Muscle layer of colon (tissue), 2 donors: Measurements from ENCODE around the gene CEP112.

Source experiments
- H3K27ac ChIP-seq: one replicate; pipeline ENCODE4 v1.7.0; 2013; ENCODE audit warnings: low read depth, mild to moderate bottlenecking, low read length, moderate library complexity
- H3K27me3 ChIP-seq, 2 donors: one replicate each; pipeline ENCODE4 v1.7.0; 2013; ENCODE audit warnings: low read length in 2 of 2, mild to moderate bottlenecking in 2 of 2; ENCODE audit not compliant: insufficient read depth in 2 of 2, control insufficient read depth in 1 of 2
- H3K36me3 ChIP-seq: one replicate; pipeline ENCODE4 v1.7.0; 2013; ENCODE audit warnings: mild to moderate bottlenecking, low read length; ENCODE audit not compliant: insufficient read depth
- H3K4me1 ChIP-seq: one replicate; pipeline ENCODE4 v1.7.0; 2013; ENCODE audit warnings: mild to moderate bottlenecking, low read length; ENCODE audit not compliant: insufficient read depth
- H3K4me3 ChIP-seq, 2 donors: one replicate each; pipeline ENCODE4 v1.7.0; 2013; ENCODE audit warnings: low read length in 2 of 2, low read depth in 1 of 2, mild to moderate bottlenecking in 1 of 2, moderate library complexity in 1 of 2
- H3K9ac ChIP-seq: one replicate; pipeline ENCODE4 v1.7.0; 2013; ENCODE audit warnings: low read length
- H3K9me3 ChIP-seq: one replicate; pipeline ENCODE4 v1.7.0; 2013; ENCODE audit warnings: mild to moderate bottlenecking, low read length
- donor health status: abdominal sarcoma.
- donor health status: Adenocarcinoma of cecum.

The CEP112 gene

DNA sequence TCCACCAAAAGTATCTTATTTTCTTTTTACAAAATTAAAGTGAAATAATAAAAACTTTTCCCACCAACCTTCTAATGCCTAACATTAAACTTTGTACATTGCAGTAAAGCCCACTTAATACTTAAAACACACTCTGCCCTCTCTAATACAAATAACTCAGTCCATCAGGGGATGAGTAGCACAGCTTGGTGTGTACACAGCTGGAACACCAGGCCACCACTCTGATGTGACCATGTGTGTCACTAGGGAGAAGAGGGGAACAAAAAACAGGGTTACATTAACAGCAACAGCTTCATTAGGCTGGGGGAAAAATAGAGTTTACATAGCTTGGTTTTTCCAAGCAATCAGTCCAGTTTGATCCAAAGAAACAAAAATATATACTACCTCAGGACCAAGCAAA is 295.0 kb downstream of the CEP112 start:
- H3K27ac ChIP-seq = no peak overlapping the region
- no peak overlapping the region for H3K9ac ChIP-seq
- H3K4me1 ChIP-seq = no peaks in the 10 kb centered on the region
- no peaks in the 10 kb centered on the region for H3K36me3 ChIP-seq
- H3K27me3 ChIP-seq = no peaks in the 10 kb centered on the region
- no peak overlapping the region for H3K4me3 ChIP-seq
- H3K9me3 ChIP-seq = no peaks in the 10 kb centered on the region

DNA sequence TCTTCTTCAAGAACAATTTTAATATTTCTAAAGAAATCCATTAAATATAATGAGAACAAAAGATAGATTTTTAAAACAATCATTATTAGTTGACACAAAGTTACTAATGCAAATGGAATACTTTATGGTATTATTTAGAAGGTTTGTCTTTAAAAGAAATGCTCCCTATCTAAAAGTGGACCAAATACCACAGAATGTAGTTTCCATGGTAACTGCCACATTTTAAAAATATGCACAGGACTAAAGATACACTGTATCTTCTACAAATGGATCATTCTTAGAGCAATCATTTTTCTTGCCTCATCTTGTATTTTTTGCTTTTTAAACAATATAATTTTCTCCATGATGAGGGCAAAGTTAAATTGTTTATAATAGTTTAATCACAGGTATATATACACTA is 296.0 kb downstream of the CEP112 start:
- H3K27ac ChIP-seq = no peak overlapping the region
- H3K9ac ChIP-seq = no peak overlapping the region
- no peaks in the 10 kb centered on the region for H3K9me3 ChIP-seq
- no peak overlapping the region for H3K4me3 ChIP-seq
- H3K4me1 ChIP-seq = no peaks in the 10 kb centered on the region
- H3K36me3 ChIP-seq = no peaks in the 10 kb centered on the region
- H3K27me3 ChIP-seq = no peaks in the 10 kb centered on the region

DNA sequence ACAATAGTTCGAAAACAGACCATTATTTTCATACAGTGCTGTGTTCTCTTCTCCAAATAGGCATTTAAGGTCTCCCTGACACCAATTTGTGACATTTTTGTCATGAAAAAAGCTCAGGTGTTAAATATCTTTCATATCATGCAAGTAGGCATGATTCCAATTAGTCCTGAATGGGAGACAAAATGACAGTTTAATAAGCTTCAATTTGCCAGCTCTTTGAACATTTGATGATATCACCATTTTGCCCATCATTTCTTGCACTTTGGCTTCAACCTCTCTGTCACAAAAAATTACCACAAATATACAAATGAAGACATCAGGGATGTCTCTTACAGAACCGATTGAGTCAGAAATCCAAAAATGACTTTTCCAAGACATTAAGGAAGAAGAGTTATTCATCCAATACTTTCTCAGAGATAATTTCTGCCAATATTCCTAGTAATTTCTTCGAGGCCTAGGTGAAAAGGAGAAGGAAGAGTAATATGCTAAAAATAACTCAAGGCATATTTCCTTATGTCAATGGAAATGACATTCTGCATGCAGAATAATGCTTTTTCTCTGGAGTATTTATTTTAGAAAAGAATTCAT is 298.1 kb downstream of the CEP112 start:
- Histone ChIP-seq H3K27me3 (no peaks in the 10 kb centered on the region), H3K36me3 (no peaks in the 10 kb centered on the region), H3K4me3 (no peak overlapping the region), H3K9ac (no peak overlapping the region), H3K4me1 (no peaks in the 10 kb centered on the region), H3K27ac (no peak overlapping the region), H3K9me3 (no peaks in the 10 kb centered on the region)

DNA sequence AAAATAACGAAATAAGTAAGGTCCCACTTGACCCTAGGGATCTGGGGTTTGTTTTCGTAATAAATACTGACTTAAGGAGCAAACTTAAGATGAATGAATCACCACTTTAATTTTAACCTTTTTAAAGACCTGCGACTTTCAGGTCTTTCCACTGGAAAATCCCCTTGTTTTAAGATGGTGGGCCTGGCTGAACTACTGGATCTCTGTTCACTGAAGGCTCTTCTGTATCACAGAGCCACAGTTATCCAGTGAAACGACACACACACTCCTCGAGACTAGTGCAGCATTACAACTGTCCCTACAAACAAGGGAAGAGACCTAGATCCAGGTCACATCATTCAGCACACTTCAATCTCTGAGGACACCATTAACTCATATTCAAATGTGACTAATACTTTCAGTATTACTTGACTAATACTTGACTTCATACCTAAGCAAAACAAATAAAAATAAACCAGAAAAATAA is 299.0 kb downstream of the CEP112 start:
- Histone ChIP-seq H3K27me3 (no peaks in the 10 kb centered on the region), H3K36me3 (no peaks in the 10 kb centered on the region), H3K4me3 (no peak overlapping the region), H3K9me3 (no peaks in the 10 kb centered on the region), H3K27ac (no peak overlapping the region), H3K4me1 (no peaks in the 10 kb centered on the region), H3K9ac (no peak overlapping the region)

DNA sequence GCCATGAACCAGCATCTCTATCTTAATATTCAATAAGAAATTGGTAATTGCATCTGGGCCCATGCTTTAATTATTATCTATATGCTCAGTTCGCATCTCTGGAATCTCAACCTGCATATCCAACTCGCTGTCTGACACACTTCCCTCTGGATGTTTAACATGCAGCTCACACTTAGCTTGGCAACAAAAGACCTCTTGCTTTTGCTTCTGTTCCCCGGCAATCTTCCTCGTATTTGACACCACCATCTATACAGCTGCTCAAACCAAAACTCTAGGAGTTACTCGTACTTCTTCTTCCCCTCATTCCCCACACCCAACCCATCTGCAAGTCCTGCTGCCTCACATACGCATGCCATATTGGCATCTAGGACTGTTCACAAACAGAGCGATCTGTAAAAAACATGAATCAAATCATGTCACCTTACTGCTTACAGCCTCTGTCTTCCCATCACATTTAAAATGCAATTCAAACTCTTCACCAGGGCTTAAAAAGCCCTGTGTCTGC is 300.6 kb downstream of the CEP112 start:
- no peaks in the 10 kb centered on the region for H3K27me3 ChIP-seq
- no peaks in the 10 kb centered on the region for H3K9me3 ChIP-seq
- H3K27ac ChIP-seq = no peak overlapping the region
- H3K9ac ChIP-seq = no peak overlapping the region
- no peak overlapping the region for H3K4me3 ChIP-seq
- no peaks in the 10 kb centered on the region for H3K36me3 ChIP-seq
- no peaks in the 10 kb centered on the region for H3K4me1 ChIP-seq

DNA sequence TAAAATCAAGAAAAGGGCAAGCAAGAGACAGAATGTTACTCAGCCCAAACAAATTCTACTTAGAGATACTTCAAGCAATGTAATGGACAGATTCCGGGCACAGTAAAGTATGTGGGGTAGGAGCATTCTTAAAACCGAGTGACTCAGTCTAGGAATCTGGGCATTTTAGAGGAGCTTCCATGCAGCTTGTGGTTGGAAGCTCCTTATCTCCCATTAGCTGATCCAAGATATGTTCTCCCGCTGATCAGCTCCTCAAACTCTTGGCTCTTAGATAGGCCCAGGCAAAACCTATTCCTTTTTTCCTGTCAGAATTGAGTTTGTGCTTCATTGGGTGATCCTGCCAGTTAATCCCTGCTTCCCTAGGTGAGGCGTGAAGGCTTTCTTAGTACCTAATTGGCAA is 303.3 kb downstream of the CEP112 start:
- no peaks in the 10 kb centered on the region for H3K36me3 ChIP-seq
- no peak overlapping the region for H3K9ac ChIP-seq
- H3K9me3 ChIP-seq = no peaks in the 10 kb centered on the region
- no peak overlapping the region for H3K27ac ChIP-seq
- no peaks in the 10 kb centered on the region for H3K4me1 ChIP-seq
- H3K4me3 ChIP-seq = no peak overlapping the region
- H3K27me3 ChIP-seq = no peaks in the 10 kb centered on the region

DNA sequence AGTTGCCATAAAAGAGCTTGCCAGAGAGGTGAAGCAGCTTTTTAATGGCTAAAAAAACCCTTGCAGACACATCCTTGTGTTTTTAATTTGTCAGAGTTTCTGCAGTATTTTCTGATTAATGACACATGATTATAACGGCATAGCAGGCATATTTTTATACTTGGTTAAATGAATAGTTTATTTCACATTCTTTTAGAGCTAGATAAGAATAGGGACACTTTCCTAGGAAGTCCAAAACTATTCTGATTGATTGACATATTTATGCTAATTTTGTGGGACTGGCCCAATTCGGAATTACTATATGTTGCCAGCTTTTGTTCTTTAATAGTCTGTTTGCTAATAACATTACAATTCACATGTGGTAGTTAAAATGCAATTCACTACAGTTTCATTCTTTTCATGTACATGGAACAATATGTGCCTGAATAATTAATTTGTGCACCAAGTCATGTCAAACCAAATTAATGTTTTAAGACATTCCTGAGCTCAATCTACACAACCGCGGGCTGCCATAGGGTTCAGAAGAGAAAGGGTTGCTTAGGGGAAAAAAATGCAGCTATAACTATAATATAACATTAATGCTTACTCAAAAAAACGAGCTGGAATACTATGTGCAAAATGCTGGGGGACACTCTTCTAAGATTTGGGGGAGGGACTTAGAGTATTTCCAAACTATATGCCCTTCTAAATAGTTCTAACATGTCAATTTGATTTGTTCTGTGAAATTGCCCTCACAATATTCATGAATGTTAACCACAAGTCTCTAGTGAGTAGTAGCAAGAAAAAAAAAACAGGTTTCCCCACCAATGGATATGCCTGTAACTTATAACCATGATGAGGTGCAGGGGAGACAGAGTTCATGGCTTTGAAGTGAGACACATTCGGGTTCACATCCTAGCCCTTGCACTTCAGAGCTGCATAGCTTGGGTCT is 305.4 kb downstream of the CEP112 start:
- Histone ChIP-seq H3K36me3 (no peaks in the 10 kb centered on the region), H3K27me3 (no peaks in the 10 kb centered on the region)

DNA sequence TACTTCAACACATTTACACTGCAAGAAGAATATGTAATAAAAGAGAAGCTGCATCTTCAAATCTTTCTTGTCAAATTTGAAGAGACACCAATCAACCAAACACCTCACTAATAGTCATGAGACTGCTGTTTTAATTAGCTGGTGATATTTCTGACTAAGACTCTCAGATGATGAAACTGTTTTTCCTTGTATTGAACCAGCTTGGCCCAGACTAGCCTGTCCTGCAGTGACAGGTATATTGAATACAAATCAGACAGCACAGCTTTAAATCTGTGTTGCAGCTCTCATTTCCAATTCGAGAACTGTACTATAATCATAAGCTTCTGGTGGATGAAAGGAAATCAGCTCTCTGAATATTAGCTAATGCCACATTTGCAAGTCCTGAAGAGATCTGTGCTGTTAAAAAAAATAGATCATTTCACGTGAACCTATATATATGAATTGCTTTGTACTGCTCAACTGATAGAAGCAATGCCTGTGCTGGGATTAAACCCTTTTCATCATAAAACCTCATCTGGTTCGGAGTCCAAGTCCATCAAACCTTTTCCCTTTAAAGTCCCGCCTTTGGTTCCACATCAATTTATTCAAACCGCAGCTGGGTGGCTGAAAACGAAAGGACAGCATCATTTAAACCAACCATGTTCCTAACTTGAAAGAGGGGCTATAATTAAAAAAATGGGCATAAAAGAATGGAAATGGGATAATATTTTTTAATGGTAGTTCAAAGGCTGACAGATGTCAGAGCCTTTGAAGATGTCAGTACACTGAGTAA is 306.2 kb downstream of the CEP112 start:
- Histone ChIP-seq H3K9me3 (no peaks in the 10 kb centered on the region), H3K36me3 (no peaks in the 10 kb centered on the region), H3K27ac (no peak overlapping the region), H3K27me3 (no peaks in the 10 kb centered on the region), H3K9ac (no peak overlapping the region), H3K4me1 (no peaks in the 10 kb centered on the region), H3K4me3 (no peak overlapping the region)

More for the DNA sequence above, 305.4 kb downstream of the CEP112 start:
- H3K4me1 ChIP-seq = no peaks in the 10 kb centered on the region
- no peak overlapping the region for H3K27ac ChIP-seq
- no peak overlapping the region for H3K4me3 ChIP-seq
- H3K9me3 ChIP-seq = no peaks in the 10 kb centered on the region
- H3K9ac ChIP-seq = no peak overlapping the region

DNA sequence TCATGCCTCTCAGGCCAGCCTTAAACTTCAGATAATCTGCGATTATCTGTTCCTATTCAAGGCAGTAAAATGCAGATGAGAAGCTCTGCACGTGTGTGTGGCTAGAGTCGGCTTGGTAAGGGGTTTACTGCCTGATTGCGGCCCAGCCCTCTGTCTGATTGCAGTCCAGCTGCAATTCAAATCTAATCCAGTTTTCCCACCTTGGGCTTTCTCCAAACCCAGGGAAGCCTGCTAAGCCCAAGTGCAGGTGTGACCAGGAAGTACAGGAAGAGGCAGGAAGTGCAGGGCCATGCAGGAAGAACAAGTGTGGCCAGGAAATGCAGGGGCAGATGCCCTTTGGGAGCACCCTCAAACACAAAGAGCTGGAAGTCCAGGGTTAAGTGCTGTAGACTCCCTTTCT is 314.9 kb downstream of the CEP112 start:
- H3K9me3 ChIP-seq = no peaks in the 10 kb centered on the region
- H3K4me1 ChIP-seq = no peaks in the 10 kb centered on the region
- H3K27ac ChIP-seq = no peak overlapping the region
- no peaks in the 10 kb centered on the region for H3K36me3 ChIP-seq
- no peak overlapping the region for H3K4me3 ChIP-seq
- no peaks in the 10 kb centered on the region for H3K27me3 ChIP-seq
- no peak overlapping the region for H3K9ac ChIP-seq

DNA sequence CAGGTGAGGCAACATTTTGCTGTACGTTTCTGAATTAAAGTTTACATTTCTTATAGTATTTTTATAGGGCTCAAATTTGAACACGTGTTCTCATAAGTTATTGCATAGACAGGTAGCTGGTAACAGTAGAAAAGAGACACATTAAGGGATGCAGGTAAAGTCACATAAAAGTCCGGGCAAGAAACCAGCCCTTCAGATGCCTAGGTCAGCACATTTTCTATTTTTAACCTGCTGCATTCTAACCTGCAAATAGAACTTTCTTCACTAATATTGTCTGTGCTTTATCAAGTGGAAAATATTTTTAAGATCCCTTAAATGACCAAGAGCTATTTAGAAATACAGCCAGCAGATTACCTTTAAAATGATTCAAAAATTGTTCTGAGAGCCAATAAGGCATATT is 323.1 kb downstream of the CEP112 start:
- no peaks in the 10 kb centered on the region for H3K36me3 ChIP-seq
- no peaks in the 10 kb centered on the region for H3K9me3 ChIP-seq
- H3K27me3 ChIP-seq = no peaks in the 10 kb centered on the region
- H3K9ac ChIP-seq = no peak overlapping the region
- H3K27ac ChIP-seq = no peak overlapping the region
- H3K4me3 ChIP-seq = no peak overlapping the region
- no peaks in the 10 kb centered on the region for H3K4me1 ChIP-seq

DNA sequence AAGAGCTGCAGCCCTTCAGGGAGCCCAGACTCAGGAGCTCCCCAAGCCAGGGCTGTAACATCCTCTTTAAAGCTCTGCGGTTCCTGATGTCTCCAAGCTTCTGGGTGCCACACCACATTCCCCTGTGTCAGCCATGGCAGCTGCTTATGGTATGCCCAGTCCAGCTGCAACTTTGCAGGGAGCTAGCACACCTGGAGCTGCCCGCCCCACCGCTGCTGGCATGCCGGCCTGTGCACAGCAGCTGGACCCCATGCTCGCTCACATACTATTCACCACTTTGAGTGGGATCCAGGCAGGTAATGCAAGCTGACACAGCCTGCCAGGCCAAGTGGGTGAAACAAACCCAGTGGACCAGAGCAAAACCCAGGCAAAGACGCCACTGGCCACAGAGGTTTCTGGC is 324.9 kb downstream of the CEP112 start:
- Histone ChIP-seq H3K36me3 (no peaks in the 10 kb centered on the region), H3K4me3 (no peak overlapping the region), H3K9me3 (no peaks in the 10 kb centered on the region), H3K9ac (no peak overlapping the region), H3K4me1 (no peaks in the 10 kb centered on the region), H3K27ac (no peak overlapping the region), H3K27me3 (no peaks in the 10 kb centered on the region)
